Measurements from ENCODE around the gene RCCD1. TPM values are rescaled to one million over a fixed set of nuclear protein-coding genes. Genes with fewer than 3 reads are reported as not detected.
A peak's percentile ranks its signal among the peaks of the same experiment; 100 is the strongest.

RCCD1 gene
- total RNA-seq, 4 donors from 2014 or later: 1.4 to 4.8 (median 4.4) TPM

DNA sequence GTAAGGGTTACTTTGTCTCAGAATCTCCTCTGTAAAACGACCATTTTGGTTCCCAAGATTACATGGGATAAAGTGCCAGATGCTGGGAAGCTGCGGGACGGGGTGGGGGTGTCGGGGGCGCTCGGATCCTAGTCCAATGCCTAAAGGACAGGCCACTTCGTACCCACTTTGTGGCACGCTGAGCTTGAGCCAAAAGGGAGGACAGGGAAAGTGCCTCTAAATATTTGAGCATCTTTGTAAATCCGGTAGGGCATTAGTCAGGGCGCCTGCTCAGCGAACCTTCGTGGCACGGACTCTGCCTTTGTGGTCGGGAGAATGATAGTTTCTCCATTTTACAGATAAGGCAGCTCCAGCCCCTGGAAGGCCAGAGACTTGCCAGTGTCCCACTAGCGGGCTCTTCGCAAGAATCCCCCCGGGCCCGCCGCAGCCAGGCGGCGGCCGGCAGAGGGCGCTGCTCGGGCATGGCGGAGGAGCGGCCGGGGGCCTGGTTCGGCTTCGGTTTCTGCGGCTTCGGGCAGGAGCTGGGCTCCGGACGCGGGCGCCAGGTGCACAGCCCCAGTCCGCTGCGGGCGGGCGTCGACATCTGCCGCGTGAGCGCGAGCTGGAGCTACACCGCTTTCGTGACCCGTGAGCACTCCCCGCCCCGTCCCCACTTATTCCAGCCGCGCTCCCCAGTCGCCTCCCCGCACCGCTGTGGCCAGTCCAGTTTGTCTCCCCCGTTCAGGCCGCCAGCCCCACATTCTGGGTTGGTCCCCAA is 1.8 kb downstream of the RCCD1 start:
- peak; percentile 46 to 74 for DNase-seq
- TF ChIP-seq CTCF (IDR thresholded peaks at IDR 0.05 in 4 of 5, conservative IDR thresholded peaks at IDR 0.05 in 1 of 5): peak; percentile 88 to 99 (median 94)
- TF ChIP-seq POLR2A (IDR thresholded peaks at IDR 0.05): peak; percentile 34 to 54

DNA sequence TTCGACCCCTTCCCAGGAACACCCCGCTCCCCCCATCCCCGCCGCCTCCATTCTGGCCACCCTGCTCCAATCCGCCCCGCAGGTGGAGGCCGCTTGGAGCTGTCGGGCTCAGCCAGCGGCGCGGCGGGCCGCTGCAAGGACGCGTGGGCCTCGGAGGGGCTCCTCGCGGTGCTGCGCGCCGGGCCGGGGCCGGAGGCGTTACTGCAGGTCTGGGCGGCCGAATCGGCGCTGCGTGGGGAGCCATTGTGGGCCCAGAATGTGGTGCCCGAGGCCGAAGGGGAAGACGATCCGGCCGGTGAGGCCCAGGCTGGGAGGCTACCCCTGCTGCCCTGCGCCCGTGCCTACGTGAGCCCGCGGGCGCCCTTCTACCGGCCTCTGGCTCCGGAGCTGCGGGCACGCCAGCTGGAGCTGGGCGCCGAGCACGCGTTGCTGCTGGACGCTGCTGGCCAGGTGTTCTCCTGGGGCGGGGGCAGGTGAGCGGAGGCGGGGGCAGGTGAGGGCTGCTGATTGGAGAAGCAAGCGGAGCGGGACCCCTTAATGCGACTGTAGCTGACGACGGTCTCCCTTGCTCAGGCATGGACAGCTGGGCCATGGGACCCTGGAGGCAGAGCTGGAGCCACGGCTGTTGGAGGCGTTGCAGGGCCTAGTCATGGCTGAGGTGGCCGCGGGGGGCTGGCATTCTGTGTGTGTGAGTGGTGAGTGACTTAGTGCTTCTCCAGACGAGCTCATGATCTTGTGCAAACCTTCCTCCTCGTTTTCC is 2.5 kb downstream of the RCCD1 start:
- Histone ChIP-seq H3K4me1 (peaks cover 30 to 39% of the 10 kb centered on the region in 2 donors), H3K9me3 (no peaks in the 10 kb centered on the region), H3K27me3 (no peaks in the 10 kb centered on the region), H3K27ac (peak overlapping the region; percentile 71 to 79 (median 76)), H3K36me3 (peaks cover 0 to 17% of the 10 kb centered on the region in 2 donors), H3K4me3 (peak overlapping the region; percentile 65 to 78 (median 70))
- ATAC-seq (peak; percentile 12 to 16), DNase-seq (no peak)
- TF ChIP-seq POLR2A (IDR thresholded peaks at IDR 0.05): no peak
- TF ChIP-seq CTCF (IDR thresholded peaks at IDR 0.05 in 4 of 5, conservative IDR thresholded peaks at IDR 0.05 in 1 of 5): no peak
- in situ Hi-C loops (cut with MboI; ENCODE audit: low sequenced_read_pairs in 4 of 4) (loop anchor here (10.0 to 25.0 kb wide), 4 partner anchors 88 to 318 kb away; no protein-coding TSS in a partner anchor), intact Hi-C loops (cut with DNase I; ENCODE audit: low total_unique reads) (loop anchor here (2.0 kb wide), 2 partner anchors 92 to 314 kb away; no protein-coding TSS in a partner anchor)

More for the DNA sequence above, 1.8 kb downstream of the RCCD1 start:
- H3K36me3 ChIP-seq: peaks cover 0 to 25% of the 10 kb centered on the region in 2 donors
- ATAC-seq: peak; percentile 39 to 43
- peaks cover 30 to 39% of the 10 kb centered on the region in 2 donors for H3K4me1 ChIP-seq
- H3K27ac ChIP-seq: peak overlapping the region; percentile 71 to 79 (median 76)
- H3K27me3 ChIP-seq: no peaks in the 10 kb centered on the region
- no peaks in the 10 kb centered on the region for H3K9me3 ChIP-seq
- in situ Hi-C loops (cut with MboI; ENCODE audit: low sequenced_read_pairs in 4 of 4): loop anchor here (10.0 to 25.0 kb wide), 4 partner anchors 88 to 318 kb away; no protein-coding TSS in a partner anchor
- H3K4me3 ChIP-seq: peak overlapping the region; percentile 65 to 78 (median 70)
- intact Hi-C loops (cut with DNase I; ENCODE audit: low total_unique reads): loop anchor here (2.0 kb wide), 2 partner anchors 92 to 314 kb away; no protein-coding TSS in a partner anchor

- no peak for TF ChIP-seq CTCF (IDR thresholded peaks at IDR 0.05 in 4 of 5, conservative IDR thresholded peaks at IDR 0.05 in 1 of 5)
- TF ChIP-seq POLR2A (IDR thresholded peaks at IDR 0.05): no peak
- peak overlapping the region; percentile 65 to 78 (median 70) for H3K4me3 ChIP-seq
- peak overlapping the region in 3 of 4 donors; percentile 71 to 79 (median 75) for H3K27ac ChIP-seq
- in situ Hi-C loops (cut with MboI; ENCODE audit: low sequenced_read_pairs in 4 of 4): loop anchor here (10.0 to 25.0 kb wide), 4 partner anchors 87 to 317 kb away; no protein-coding TSS in a partner anchor
- DNase-seq: no peak
- H3K4me1 ChIP-seq: peaks cover 30 to 39% of the 10 kb centered on the region in 2 donors
- ATAC-seq: no peak
- no peaks in the 10 kb centered on the region for H3K9me3 ChIP-seq
- H3K36me3 ChIP-seq: peaks cover 0 to 15% of the 10 kb centered on the region in 2 donors
- no peaks in the 10 kb centered on the region for H3K27me3 ChIP-seq
- intact Hi-C loops (cut with DNase I; ENCODE audit: low total_unique reads): loop anchor here (2.0 kb wide), 2 partner anchors 91 to 313 kb away; no protein-coding TSS in a partner anchor
Measured at GRCh38 chr15:90957791-90958190, 3.1 kb downstream of the RCCD1 start.

- TF ChIP-seq POLR2A (IDR thresholded peaks at IDR 0.05) (no peak), CTCF (IDR thresholded peaks at IDR 0.05 in 4 of 5, conservative IDR thresholded peaks at IDR 0.05 in 1 of 5) (no peak)
- H3K9me3 ChIP-seq: no peaks in the 10 kb centered on the region
- no peaks in the 10 kb centered on the region for H3K27me3 ChIP-seq
- intact Hi-C loops (cut with DNase I; ENCODE audit: low total_unique reads): no loop called here
- in situ Hi-C loops (cut with MboI; ENCODE audit: low sequenced_read_pairs in 4 of 4): loop anchor here (10.0 to 25.0 kb wide), 4 partner anchors 86 to 316 kb away; no protein-coding TSS in a partner anchor
- H3K27ac ChIP-seq: peak overlapping the region; percentile 60 to 70 (median 64)
- no peak for ATAC-seq
- H3K4me3 ChIP-seq: no peak overlapping the region
- H3K4me1 ChIP-seq: peaks cover 30 to 39% of the 10 kb centered on the region in 2 donors
- H3K36me3 ChIP-seq: peaks cover 0 to 14% of the 10 kb centered on the region in 2 donors
- DNase-seq: no peak
Measured at GRCh38 chr15:90959028-90959595, 4.4 kb downstream of the RCCD1 start.
